GM20000 (cell line): Measurements from ENCODE around the gene PDRG1.
A peak's percentile ranks its signal among the peaks of the same experiment; 100 is the strongest.

ENCODE experiments used
- DNase-seq: peaks from one replicate; pipeline ENCODE4 v3.0.0; 2012; ENCODE audit warnings: low spot score
- TF ChIP-seq, protein P1 (sequence below): IDR thresholded peaks from 2 replicates; pipeline ENCODE4 v1.5.1; 2012; ENCODE audit warnings: mild to moderate bottlenecking, control low read depth; ENCODE audit errors: extremely low read depth, missing control alignments

Gene PDRG1

GRCh38 chr20:31951530-31952453 lies at the start of gene PDRG1:
PDRG1 (minus strand) TSS chr20:31952046; CDS start chr20:31951961, 85 bp downstream.
- TF ChIP-seq, protein P1, sequence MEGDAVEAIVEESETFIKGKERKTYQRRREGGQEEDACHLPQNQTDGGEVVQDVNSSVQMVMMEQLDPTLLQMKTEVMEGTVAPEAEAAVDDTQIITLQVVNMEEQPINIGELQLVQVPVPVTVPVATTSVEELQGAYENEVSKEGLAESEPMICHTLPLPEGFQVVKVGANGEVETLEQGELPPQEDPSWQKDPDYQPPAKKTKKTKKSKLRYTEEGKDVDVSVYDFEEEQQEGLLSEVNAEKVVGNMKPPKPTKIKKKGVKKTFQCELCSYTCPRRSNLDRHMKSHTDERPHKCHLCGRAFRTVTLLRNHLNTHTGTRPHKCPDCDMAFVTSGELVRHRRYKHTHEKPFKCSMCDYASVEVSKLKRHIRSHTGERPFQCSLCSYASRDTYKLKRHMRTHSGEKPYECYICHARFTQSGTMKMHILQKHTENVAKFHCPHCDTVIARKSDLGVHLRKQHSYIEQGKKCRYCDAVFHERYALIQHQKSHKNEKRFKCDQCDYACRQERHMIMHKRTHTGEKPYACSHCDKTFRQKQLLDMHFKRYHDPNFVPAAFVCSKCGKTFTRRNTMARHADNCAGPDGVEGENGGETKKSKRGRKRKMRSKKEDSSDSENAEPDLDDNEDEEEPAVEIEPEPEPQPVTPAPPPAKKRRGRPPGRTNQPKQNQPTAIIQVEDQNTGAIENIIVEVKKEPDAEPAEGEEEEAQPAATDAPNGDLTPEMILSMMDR = peak; percentile 92
- DNase-seq = peak; percentile 96

DNA sequence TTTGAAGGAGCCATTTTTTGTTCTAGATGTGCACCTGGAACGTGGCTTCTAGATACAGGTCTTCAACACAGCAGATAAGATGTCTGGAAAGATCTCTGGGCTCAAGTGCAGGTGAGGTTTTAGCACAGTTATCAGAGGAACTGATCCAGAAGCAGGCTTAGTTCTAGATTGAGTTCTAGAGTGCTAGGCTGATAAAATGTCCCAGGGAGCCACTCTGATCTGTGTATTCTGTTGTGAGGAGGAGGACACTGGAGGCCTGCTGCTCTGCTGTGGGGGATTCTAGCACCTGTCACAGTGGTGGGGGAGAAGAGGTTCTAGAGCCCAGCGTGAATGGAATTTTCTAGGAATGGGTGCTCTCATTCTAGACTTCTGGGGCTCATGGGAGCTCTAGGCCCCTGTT lies 46.4 kb upstream of the PDRG1 start:
- TF ChIP-seq, protein P1 = no peak
- no peak for DNase-seq

GRCh38 chr20:31996996-31997395 lies 45.1 kb upstream of the PDRG1 start:
- no peak for DNase-seq
- TF ChIP-seq, protein P1 = no peak

DNA sequence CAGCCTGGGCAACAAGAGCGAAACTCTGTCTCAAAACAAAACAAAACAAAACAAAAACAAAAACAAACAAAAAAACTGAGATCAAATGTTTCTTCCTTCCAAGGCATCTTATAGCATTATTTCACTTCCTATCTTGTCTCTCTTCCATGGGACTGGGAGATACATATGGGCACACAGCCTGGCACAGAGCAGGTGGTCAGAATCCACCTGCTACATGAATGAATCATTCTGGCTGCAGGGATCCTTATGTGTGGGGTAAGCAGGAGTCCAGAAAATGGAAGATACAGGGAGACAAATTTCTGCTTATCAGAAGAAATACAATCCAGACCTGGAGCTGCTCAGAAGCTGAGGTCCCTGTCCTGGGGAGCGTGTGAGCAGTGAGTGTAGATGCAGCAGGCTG lies 40.2 kb upstream of the PDRG1 start:
- DNase-seq = no peak
- TF ChIP-seq, protein P1 = no peak

DNA sequence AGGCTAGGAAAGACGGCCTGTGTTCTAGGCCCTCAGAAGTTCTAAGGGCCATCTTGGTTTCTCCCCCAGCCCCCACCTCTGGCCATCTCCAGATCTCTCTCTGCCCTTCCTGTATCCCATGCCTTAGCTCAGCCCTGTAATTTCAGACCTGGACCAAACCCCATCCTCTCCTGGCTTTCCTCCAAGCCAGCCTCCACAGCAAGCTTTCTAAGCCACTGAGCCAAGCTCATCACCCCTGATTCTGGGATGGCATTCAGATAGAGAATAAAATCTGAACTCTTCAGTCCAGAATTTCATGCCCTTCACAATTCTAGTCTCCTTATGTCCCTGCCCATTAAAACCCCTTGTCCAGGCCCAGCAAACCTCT lies 39.5 kb upstream of the PDRG1 start:
- no peak for DNase-seq

GRCh38 chr20:31990641-31991338 lies 38.9 kb upstream of the PDRG1 start:
- TF ChIP-seq, protein P1 = no peak
- DNase-seq = no peak

More for the DNA sequence above, 39.5 kb upstream of the PDRG1 start:
- TF ChIP-seq, protein P1 = no peak

GRCh38 chr20:31989030-31989645 lies 37.3 kb upstream of the PDRG1 start:
- no peak for DNase-seq
- TF ChIP-seq, protein P1 = no peak
